MM.1S (cell line): ENCODE data around the gene C2CD2.

Experiments used
- CTCF ChIP-seq: fragments of 300-600 bp; sonication (generic); IDR thresholded peaks from 2 replicates; pipeline ENCODE4 v1.5.1; 2016; ENCODE audit warnings: antibody characterized with exemption, low read length, mixed read lengths
- EZH2 ChIP-seq: fragments of 300-600 bp; sonication (generic); optimal IDR thresholded peaks from 2 replicates; pipeline ENCODE3; 2017; ENCODE audit warnings: low read depth, mild to moderate bottlenecking, antibody characterized with exemption, low read length, mixed read lengths

GRCh38 chr21:41985662-41986416, 32.0 kb upstream of the C2CD2 start:
- TF ChIP-seq EZH2 (no peak), CTCF (no peak)
